NCI-H1105 treated with DMSO at 0.1 percent for 48 hours (cell line): ENCODE results near the gene CERKL.

ENCODE experiments used
- DNase-seq: peaks from one replicate; lab custom pipeline; 2025; lab: John Stamatoyannopoulos, UW

The CERKL gene

GRCh38 chr2:181500201-181500600 is 156.7 kb downstream of the CERKL start:
- DNase-seq = no peak

GRCh38 chr2:181499231-181499630 is 157.7 kb downstream of the CERKL start:
- no peak for DNase-seq
